ENCODE measurements around the gene METTL26.

METTL26 gene

GRCh38 chr16:658679-659571 lies 22.8 kb upstream of the METTL26 start:
- DNase-seq: no peak

- no peak for DNase-seq
These were observed 21.4 kb upstream of the METTL26 start for GRCh38 chr16:657487-657886.

- DNase-seq: no peak
These were observed 17.9 kb upstream of the METTL26 start for GRCh38 chr16:654034-654433.

GRCh38 chr16:652454-653305 lies 16.6 kb upstream of the METTL26 start:
- no peak for DNase-seq

GRCh38 chr16:651844-652243 lies 15.7 kb upstream of the METTL26 start:
- DNase-seq: no peak

- no peak for DNase-seq
These were observed 13.5 kb upstream of the METTL26 start for GRCh38 chr16:649631-650030.

GRCh38 chr16:648781-649589 lies 12.9 kb upstream of the METTL26 start, which contains the start of gene WDR90:
Gene WDR90 (plus strand): TSS chr16:649365. CDS start chr16:649417, 52 bp downstream.
- DNase-seq: peak; percentile 87 to 95

- peak; percentile 47 to 68 for DNase-seq
These were observed 12.1 kb upstream of the METTL26 start for GRCh38 chr16:648071-648780.

GRCh38 chr16:647173-647902 lies 11.2 kb upstream of the METTL26 start:
- peak in 1 of 2 experiments; percentile 12 for DNase-seq

GRCh38 chr16:646679-647172 lies 10.6 kb upstream of the METTL26 start:
- no peak for DNase-seq

GRCh38 chr16:645852-646678 lies 10.0 kb upstream of the METTL26 start:
- no peak for DNase-seq

GRCh38 chr16:644556-644955 lies 8.5 kb upstream of the METTL26 start:
- no peak for DNase-seq

GRCh38 chr16:643050-643368 lies 6.9 kb upstream of the METTL26 start:
- no peak for DNase-seq

- DNase-seq: peak in 1 of 2 experiments; percentile 33
These were observed 6.3 kb upstream of the METTL26 start for GRCh38 chr16:642189-643049.

GRCh38 chr16:641326-642188 lies 5.5 kb upstream of the METTL26 start, which contains the start of gene MCRIP2:
Gene MCRIP2 (plus strand): TSS chr16:641828. CDS start chr16:641992, 164 bp downstream.
- peak; percentile 71 to 80 for DNase-seq

- no peak for DNase-seq
These were observed 4.5 kb upstream of the METTL26 start for GRCh38 chr16:640614-641013.

- no peak for DNase-seq
These were observed 2.7 kb upstream of the METTL26 start for GRCh38 chr16:638836-639235.

- no peak for DNase-seq
These were observed 2.0 kb upstream of the METTL26 start for GRCh38 chr16:638034-638543.
